GM08714 (cell line): ENCODE measurements around the gene CSNK2B.
A peak's percentile ranks its signal among the peaks of the same experiment; 100 is the strongest.

Experiments used
- H3K4me3 ChIP-seq: fragments of 200-500 bp; sonication (Bioruptor generic); 2 replicates; pipeline ENCODE4 v1.5.1; 2014; ENCODE audit warnings: mild to moderate bottlenecking, low read length, inconsistent platforms
- ZNF274 ChIP-seq: IDR thresholded peaks from 2 replicates; pipeline ENCODE4 v1.6.1; 2012; ENCODE audit warnings: mild to moderate bottlenecking, low read depth, low read length

The CSNK2B gene

GRCh38 chr6:31662124-31662723 lies 3.7 kb upstream of the CSNK2B start:
- peak overlapping the region; percentile 1; the same call in 1 of the 2 replicates for H3K4me3 ChIP-seq
- TF ChIP-seq ZNF274 = no peak

GRCh38 chr6:31663126-31663960 lies 2.5 kb upstream of the CSNK2B start:
- peak overlapping the region; percentile 91; the same call in 1 of the 2 replicates for H3K4me3 ChIP-seq
- TF ChIP-seq ZNF274 = no peak

GRCh38 chr6:31663961-31664789 lies 1.7 kb upstream of the CSNK2B start:
- TF ChIP-seq ZNF274 = no peak
- H3K4me3 ChIP-seq = peak overlapping the region; percentile 91

- peak within 1 kb of the TSS; percentile 91 for H3K4me3 ChIP-seq
Measured at GRCh38 chr6:31664790-31665500, 935 bp upstream of the CSNK2B start, which contains the start of gene GPANK1. Gene GPANK1, minus strand, starts transcription at chr6:31664997. Its CDS starts 519 bp downstream, at chr6:31664478.

GRCh38 chr6:31666337-31666965 lies 571 bp downstream of the CSNK2B start:
- TF ChIP-seq ZNF274 = no peak
- H3K4me3 ChIP-seq = peak overlapping the region; percentile 93

More at GRCh38 chr6:31664790-31665500, 935 bp upstream of the CSNK2B start, which contains the start of gene GPANK1:
- no peak for TF ChIP-seq ZNF274

GRCh38 chr6:31669676-31670075 lies 3.8 kb downstream of the CSNK2B start, which contains the start of gene LY6G5B:
Gene LY6G5B, plus strand, starts transcription at chr6:31669976. Its CDS starts 975 bp downstream, at chr6:31670951.
- no peak within 1 kb of the TSS for H3K4me3 ChIP-seq
- TF ChIP-seq ZNF274 = no peak

GRCh38 chr6:31676322-31676903 lies 10.5 kb downstream of the CSNK2B start:
- H3K4me3 ChIP-seq = no peak overlapping the region
- TF ChIP-seq ZNF274 = no peak

- no peak for TF ChIP-seq ZNF274
- H3K4me3 ChIP-seq = no peak overlapping the region
Measured at GRCh38 chr6:31676904-31677303, 11.0 kb downstream of the CSNK2B start.

- no peak for TF ChIP-seq ZNF274
- H3K4me3 ChIP-seq = no peak overlapping the region
Measured at GRCh38 chr6:31677955-31678354, 12.1 kb downstream of the CSNK2B start.

GRCh38 chr6:31680226-31681134 lies 14.6 kb downstream of the CSNK2B start, which contains the start of gene LY6G5C:
Gene LY6G5C, minus strand, starts transcription at chr6:31681067. Its CDS starts 694 bp downstream, at chr6:31680373.
- H3K4me3 ChIP-seq = peak within 1 kb of the TSS; percentile 20; the same call in 1 of the 2 replicates
- no peak for TF ChIP-seq ZNF274

- peak overlapping the region; percentile 20; the same call in 1 of the 2 replicates for H3K4me3 ChIP-seq
- TF ChIP-seq ZNF274 = no peak
Measured at GRCh38 chr6:31681135-31681671, 15.3 kb downstream of the CSNK2B start.
